WTC11 (cell line): ENCODE results near the gene PIEZO1.

Experiments
- FOXJ3 ChIP-seq: sonication (generic); formaldehyde crosslinking; IDR thresholded peaks from 2 replicates; pipeline ENCODE4 v1.9.0; 2021; ENCODE audit warnings: missing genetic modification reagents, mild to moderate bottlenecking, borderline replicate concordance
- GABPB1 ChIP-seq: sonication (generic); formaldehyde crosslinking; IDR thresholded peaks from 2 replicates; pipeline ENCODE4 v1.8.1; 2023; ENCODE audit warnings: mild to moderate bottlenecking, missing genetic modification reagents
- GRHL2 ChIP-seq: fragments of 250-450 bp; sonication (Bioruptor Pico); IDR thresholded peaks from 2 replicates; pipeline ENCODE4 v1.8.0; 2022; ENCODE audit warnings: mild to moderate bottlenecking, moderate library complexity; ENCODE audit not compliant: insufficient replicate concordance, severe bottlenecking
- NR2C2 ChIP-seq: sonication (generic); formaldehyde crosslinking; IDR thresholded peaks from 2 replicates; pipeline ENCODE4 v1.8.0; 2022; ENCODE audit warnings: mild to moderate bottlenecking, missing genetic modification reagents
- SP1 ChIP-seq: sonication (generic); formaldehyde crosslinking; conservative IDR thresholded peaks from 2 replicates; pipeline ENCODE4 v1.8.1; 2022; ENCODE audit warnings: missing genetic modification reagents
- ZMAT4 ChIP-seq: fragments of 250-450 bp; sonication (Bioruptor Pico); IDR thresholded peaks from 2 replicates; pipeline ENCODE4 v1.9.0; 2021; ENCODE audit warnings: mild to moderate bottlenecking
- TF ChIP-seq, protein P1 (sequence below): fragments of 200-600 bp; IDR thresholded peaks from 2 replicates; pipeline ENCODE4 v1.8.0; 2022; ENCODE audit warnings: antibody characterized with exemption
- TF ChIP-seq, protein P2 (sequence below): sonication (generic); formaldehyde crosslinking; IDR thresholded peaks from 2 replicates; pipeline ENCODE4 v1.8.1; 2023; ENCODE audit warnings: mild to moderate bottlenecking, missing genetic modification reagents, moderate library complexity

- TF ChIP-seq, protein P1, sequence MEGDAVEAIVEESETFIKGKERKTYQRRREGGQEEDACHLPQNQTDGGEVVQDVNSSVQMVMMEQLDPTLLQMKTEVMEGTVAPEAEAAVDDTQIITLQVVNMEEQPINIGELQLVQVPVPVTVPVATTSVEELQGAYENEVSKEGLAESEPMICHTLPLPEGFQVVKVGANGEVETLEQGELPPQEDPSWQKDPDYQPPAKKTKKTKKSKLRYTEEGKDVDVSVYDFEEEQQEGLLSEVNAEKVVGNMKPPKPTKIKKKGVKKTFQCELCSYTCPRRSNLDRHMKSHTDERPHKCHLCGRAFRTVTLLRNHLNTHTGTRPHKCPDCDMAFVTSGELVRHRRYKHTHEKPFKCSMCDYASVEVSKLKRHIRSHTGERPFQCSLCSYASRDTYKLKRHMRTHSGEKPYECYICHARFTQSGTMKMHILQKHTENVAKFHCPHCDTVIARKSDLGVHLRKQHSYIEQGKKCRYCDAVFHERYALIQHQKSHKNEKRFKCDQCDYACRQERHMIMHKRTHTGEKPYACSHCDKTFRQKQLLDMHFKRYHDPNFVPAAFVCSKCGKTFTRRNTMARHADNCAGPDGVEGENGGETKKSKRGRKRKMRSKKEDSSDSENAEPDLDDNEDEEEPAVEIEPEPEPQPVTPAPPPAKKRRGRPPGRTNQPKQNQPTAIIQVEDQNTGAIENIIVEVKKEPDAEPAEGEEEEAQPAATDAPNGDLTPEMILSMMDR: no peak
- no peak for TF ChIP-seq SP1
- no peak for TF ChIP-seq FOXJ3 (CRISPR knock-in tag)
- TF ChIP-seq ZMAT4 (CRISPR knock-in tag): no peak
- no peak for TF ChIP-seq GABPB1 (CRISPR knock-in tag)
- no peak for TF ChIP-seq GRHL2
- TF ChIP-seq, protein P2, sequence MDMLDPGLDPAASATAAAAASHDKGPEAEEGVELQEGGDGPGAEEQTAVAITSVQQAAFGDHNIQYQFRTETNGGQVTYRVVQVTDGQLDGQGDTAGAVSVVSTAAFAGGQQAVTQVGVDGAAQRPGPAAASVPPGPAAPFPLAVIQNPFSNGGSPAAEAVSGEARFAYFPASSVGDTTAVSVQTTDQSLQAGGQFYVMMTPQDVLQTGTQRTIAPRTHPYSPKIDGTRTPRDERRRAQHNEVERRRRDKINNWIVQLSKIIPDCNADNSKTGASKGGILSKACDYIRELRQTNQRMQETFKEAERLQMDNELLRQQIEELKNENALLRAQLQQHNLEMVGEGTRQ (CRISPR knock-in tag): no peak
- no peak for TF ChIP-seq NR2C2 (CRISPR knock-in tag)
These were observed 7.1 kb upstream of the PIEZO1 start for GRCh38 chr16:88792078-88792550.
